Transverse colon (tissue), 3 donors: Measurements from ENCODE around the gene DLST.

ENCODE experiments used
- POLR2A ChIP-seq: fragments of 450-650 bp; IDR thresholded peaks from one replicate; pipeline ENCODE4 v1.6.1; 2016; ENCODE audit warnings: antibody characterized with exemption, mild to moderate bottlenecking, moderate library complexity
- TF ChIP-seq, protein P1 (sequence below), 5 experiments: fragments of 200-600 bp in 3 of 5; fragments of 450-650 bp in 2 of 5; sonication (generic) in 3 of 5; IDR thresholded peaks; 1 replicate in 2 of 5; 2 replicates in 3 of 5; pipeline ENCODE4 v1.5.1; 2016 to 2017; ENCODE audit warnings: antibody characterized with exemption in 5 of 5, inconsistent platforms in 3 of 5, mild to moderate bottlenecking in 2 of 5, moderate library complexity in 1 of 5

DNA sequence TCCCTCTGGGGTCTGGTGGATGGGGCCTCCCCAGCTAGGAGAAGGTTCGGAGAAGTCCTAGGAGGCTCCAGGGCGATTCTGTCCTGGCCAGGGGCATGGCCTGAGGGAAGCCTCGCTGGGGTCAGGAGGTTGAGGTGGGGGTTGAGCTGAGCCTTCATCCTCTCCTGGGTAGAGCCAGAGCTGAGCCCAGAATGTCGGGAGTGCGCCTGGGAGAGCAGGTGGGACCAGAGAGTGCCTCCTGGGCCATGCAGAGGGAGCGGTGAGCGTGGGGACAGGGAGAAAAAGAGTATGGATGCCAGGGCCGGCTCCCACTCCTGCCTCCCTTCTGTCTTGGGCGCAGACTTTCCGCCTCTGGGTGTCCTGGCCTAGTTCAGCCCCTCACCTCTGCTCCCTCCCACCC is 28.2 kb downstream of the DLST start:
- no peak for TF ChIP-seq POLR2A
- TF ChIP-seq, protein P1, sequence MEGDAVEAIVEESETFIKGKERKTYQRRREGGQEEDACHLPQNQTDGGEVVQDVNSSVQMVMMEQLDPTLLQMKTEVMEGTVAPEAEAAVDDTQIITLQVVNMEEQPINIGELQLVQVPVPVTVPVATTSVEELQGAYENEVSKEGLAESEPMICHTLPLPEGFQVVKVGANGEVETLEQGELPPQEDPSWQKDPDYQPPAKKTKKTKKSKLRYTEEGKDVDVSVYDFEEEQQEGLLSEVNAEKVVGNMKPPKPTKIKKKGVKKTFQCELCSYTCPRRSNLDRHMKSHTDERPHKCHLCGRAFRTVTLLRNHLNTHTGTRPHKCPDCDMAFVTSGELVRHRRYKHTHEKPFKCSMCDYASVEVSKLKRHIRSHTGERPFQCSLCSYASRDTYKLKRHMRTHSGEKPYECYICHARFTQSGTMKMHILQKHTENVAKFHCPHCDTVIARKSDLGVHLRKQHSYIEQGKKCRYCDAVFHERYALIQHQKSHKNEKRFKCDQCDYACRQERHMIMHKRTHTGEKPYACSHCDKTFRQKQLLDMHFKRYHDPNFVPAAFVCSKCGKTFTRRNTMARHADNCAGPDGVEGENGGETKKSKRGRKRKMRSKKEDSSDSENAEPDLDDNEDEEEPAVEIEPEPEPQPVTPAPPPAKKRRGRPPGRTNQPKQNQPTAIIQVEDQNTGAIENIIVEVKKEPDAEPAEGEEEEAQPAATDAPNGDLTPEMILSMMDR (IDR thresholded peaks at IDR 0.05): no peak
